NCI-H2029 treated with DMSO at 0.1 percent for 48 hours (cell line): ENCODE data around the gene TRIO.

Experiments used
- DNase-seq: peaks from one replicate; lab custom pipeline; 2025; lab: John Stamatoyannopoulos, UW

The TRIO gene

DNA sequence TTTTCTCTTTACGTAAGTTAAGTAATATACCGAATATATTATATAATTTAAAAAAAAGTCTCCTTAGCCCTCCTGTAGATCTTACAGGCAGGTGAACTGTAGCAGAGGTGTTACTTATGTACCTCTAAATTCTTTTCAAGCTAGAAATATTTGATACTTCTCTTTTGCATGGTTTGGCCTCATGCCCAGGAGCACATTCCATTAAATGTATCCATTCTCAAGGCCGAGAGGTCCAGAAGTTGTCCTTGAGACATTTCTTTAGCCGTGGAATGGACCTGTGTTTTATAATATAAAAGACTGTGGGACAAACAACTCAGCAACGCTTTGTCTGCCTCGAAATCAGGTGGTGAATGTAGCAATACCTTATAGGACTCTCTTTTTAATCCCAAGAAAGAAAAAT, 184.5 kb downstream of the TRIO start:
- no peak for DNase-seq

DNA sequence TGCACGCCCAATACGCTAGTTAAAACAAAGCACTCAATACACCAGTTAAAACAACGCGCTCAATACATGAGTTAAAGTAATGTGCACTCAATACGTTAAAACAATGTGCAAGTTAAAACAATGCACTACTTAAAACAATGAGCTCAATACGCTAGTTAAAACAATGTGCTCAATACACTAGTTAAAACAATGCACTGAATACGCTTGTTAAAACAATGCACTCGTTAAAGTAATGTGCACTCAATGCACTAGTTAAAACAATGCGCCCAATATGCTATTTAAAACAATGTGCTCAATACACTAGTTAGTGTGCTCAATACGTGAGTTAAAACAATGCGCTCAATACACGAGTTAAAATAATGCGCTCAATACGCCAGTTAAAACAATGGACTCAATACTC, 185.0 kb downstream of the TRIO start:
- DNase-seq = no peak

DNA sequence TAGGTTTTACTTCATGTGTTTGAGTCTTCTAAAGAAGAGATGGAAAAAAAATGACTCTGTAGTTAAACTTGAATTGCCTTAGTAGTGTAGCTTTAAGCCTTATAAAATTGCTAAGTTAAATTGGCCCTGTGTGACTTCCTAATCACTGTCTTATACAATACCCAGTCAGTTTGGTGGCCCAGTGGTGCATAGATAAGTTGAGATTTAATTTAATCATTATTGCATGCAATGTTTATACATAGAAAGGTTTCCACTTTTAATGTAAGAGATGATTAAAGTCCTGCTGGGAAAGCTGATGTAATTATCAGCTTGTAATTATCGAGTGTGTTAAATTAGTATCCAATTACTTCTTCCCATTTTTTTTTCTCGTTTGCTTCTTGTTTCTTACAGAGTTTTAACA, 187.1 kb downstream of the TRIO start:
- DNase-seq = no peak

DNA sequence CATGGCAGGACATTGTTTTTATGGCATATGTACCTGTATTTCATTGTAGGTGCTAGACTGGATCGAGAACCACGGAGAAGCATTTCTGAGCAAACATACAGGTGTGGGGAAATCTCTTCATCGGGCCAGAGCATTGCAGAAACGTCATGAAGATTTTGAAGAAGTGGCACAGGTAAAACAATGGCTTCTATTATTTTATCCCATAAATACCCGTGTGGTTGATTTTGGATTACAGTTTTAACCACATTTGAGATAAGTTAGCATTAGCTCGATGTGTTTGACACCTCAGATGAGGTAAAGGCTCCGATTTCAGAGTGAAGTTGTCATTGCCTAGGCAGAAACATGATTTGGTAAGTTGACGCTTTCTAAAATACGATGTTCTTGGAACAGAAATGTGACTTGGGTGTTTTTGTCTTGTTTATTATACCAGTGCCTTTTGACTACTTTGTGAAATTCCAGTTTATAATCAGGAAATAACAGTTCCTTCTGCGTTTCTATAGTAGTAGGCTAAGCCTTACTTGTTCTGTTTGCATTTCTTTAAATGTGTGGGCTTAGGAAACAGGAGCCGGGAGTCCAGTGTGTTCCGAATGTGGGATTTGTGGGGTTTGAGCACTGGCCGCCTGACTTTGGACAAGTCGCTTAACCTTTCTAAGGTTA, 187.7 kb downstream of the TRIO start:
- DNase-seq = no peak

DNA sequence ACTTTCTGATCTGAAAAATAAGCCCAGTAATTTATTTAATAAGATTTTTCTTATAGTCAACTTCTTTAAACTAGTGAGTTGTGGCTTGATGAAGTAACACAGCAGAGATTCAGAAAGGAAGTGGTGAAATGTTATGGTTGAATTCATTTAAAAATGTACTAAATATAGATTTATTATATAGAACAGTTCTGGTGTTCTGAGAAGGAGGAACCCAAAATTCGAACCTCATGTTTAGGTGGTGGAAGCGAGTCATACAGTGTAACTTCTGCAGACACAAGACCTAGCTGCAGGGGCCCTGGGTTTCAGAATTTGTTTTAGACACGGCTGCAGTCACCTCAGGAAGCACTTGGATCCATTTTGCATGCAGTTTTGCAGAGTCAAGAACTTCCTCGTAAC, 188.2 kb downstream of the TRIO start:
- no peak for DNase-seq

DNA sequence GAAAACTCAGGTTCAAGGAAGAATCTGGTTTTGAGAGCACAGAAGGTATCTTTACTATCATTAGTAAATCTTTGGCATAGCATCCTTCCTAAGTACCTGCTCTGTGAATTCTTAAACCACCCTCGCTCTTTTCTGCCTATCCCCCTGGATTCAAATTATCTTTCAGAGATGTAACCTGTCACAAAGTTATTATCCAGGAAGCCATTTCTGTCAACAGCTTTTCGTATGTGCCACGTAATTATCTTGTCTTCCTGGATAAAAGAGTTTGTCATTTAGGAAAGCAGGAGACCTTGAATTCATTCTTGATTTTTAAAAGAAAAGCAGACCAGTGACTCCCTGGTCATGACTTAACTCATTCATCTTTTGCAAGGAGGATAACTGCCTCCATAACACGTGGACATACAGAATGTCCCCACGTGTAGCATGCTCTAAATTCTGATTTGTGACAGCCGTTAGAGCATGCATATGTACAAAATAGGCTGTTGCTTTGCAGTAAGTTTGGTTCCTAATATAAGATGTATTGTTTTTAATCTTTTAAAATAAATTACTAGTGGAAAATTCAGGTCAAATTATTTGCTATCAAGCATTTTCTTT, 189.0 kb downstream of the TRIO start:
- no peak for DNase-seq

DNA sequence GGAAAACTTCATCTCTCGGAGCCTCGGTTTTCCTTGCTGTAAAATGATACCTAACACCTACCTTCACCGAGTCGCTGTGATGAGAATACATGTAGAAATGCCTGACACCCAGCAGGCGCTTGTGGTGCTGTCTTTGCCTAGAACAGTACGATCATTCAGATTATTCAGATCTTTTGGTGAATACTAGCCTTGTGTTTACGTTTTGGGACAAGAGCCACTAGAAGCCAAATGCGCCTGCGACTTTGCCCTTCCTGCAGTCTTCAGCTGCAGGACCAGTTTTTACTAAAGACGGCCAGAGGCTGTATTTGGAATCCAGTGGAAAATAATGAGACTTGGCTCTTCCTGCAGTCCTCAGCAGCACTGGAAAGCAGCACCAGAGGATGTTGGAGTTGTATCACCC, 189.6 kb downstream of the TRIO start:
- DNase-seq = no peak

DNA sequence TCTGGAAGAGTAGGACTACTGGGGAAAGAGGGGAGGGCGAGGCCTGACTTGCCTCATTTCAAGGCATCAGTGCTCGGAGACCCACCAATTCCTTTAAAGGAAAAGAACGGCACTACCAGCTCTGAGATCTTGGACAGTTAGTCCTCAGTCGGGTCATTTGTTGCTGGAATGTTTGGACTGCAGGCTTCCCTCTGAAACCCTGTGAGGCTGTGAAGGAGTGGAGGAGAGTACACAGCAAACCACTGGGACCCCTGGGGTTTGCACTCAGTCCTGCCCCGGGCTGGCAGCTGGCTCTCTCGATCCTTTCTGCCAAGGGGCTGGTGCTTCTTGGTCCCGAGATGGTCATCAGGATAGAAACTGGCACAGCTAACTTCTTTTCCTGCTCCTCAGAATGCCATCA, 194.5 kb downstream of the TRIO start:
- no peak for DNase-seq

DNA sequence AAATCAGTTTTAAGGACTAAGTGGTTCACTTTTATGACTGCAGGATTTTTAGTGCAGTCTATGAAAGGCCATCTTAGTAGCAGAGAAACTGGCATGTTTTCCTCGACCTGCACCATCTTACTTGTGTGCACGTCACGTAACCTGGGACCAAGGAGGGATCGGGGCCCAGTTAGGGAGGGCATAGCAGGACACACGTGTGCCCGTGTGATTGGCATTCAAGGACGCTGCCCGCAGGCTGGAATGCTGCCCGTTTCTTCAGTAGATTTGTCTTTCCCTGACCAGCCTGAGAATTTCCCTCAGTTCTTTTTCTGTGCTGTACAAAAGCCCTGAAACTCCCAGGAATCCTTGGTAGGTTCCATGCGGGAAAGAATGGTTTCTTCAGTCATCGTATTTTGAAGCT, 196.3 kb downstream of the TRIO start:
- DNase-seq = no peak

DNA sequence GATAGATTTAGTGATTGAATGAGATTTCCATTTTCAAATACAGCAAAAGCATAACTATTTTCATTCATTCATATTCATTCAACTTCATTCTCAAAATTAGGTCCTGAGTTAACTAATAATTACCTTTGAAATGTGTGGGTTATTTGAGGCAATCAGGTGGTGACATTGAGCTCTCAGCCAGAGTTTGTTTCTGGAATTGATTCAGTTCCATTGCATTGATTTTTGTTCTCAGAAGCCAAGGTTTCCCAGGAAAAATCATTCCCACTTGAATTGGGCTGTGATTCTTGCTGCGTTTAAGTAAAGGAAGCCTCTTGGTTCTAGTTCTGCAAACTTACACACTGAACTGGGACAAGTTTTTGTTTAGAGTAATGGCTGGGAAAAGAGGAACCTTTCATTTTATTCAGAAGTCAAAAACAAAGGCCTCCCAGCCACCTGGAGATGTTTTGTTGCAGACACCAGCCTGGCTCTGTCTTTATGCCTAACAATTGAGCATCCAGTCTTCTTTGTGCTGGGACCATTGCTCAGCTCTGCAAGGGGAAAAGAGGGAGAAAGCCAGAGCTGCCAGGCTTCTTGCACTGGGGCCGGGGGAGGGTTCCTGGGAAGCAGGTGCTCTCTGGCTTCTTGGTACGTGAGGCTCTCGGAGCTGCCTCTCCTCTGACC, 198.6 kb downstream of the TRIO start:
- no peak for DNase-seq

DNA sequence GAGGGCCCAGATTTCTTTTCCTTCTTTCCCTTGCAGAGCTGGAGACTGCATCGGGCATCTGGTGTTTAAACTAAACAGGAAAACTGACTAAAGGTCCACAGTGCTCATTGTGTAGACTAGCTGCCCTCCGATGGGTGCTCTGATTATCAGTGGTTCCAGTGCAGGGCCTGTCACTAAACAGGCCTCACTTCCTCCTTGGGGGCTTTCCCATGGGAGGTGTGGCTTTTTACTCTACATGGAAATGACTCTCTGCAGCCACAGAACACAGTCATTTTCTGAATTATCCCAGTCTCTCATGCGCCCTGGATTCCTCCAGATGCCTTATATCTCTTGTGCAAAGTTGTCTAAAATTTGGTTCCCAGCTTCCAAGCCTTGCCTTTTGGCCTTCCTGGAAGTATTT, 199.2 kb downstream of the TRIO start:
- DNase-seq = no peak

DNA sequence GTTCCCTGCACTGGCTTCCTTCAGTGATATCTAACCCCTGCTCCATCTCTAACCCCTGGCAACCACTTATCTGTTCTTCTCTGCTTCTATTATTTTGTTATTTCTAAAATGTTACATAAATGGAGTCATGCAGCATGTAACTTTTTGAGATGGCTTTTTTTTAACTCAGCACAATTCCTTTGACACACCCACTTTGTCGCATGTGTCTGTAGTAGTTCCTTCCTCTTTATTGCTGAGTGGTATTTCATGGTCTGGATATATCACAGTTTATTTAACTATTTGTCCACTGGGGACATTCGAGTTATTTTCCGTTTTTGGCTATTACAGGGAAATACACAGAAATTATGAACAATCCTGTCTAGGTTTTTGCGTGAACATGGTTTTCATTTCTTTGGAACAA, 200.2 kb downstream of the TRIO start:
- DNase-seq = no peak

DNA sequence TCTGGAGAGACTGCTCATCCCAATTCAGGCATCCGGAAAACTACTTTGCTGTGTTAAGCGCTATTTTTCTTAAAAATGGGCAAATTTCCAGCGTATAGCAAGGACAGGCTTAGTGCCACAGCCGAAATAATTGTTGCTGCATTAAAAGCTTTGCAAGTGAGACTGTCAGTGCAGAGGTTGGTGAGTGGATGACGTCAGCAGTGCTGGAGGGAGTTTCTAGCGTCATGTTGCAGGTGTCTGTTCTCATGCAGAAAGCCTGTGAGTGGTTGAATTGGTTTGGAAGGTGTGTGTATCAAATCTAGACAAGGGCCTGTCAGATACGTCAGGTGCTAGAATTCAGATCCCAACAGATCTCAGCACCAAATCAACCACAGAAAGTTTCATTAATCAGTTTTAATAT, 204.4 kb downstream of the TRIO start:
- DNase-seq = no peak

DNA sequence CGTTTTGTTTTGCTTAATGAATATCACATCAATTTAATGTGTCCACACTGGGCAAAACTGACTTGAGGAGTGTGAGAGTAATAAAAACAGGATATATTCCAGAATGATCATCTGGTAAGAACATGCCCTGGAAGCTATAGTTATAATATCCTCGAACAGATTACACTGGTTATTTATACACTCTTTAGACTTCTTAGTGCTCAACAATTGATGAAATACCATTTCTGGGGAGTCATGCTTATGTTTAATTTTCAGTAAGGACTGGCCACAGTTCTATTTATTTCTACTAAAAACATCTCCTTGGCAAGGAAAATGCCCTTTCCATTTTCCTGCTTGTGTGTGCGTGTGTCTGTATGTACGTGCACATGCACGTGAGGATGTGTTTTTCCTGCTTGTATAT, 205.0 kb downstream of the TRIO start:
- no peak for DNase-seq

DNA sequence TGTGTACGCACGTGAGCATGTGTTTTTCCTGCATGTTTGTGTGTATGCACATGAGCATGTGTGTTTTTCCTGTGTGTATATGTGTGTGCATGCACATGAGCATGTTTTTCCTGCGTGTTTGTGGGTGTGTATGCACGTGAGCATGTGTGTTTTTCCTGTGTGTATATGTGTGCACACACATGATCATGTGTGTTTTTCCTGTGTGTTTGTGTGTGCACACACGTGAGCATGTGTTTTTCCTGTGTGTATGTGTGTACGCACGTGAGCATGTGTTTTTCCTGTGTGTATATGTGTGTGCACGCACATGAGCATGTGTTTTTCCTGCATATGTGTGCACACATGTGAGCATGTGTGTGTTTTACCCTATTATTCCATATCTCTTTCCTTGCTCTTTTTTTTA, 205.9 kb downstream of the TRIO start:
- DNase-seq = no peak

DNA sequence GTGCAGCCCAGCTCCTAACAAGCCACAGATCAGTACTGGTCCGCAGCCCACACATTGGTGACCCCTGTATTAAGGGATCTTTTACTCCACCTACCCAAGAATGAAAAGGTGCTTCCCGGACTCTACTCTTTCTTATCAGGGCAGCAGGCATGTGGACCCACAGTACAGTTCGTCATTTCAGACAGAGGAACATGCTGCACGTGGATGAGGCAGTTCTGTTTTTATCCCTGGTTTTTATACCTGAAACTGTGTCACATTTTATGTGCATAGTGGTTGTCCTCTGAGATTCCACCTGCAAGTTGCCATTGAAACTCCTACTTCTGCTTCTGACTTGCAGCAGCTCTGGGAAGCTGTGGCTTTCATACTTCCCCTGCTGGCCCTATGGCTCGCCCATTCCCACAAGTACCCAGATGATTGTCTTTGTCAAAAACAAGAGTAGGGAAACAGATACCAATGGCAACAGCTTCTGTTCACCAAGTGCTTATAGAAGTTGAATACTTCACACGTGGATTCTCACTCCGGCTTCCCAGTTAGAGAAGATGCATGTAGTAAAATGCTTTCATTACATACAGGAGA, 208.0 kb downstream of the TRIO start:
- DNase-seq = no peak

DNA sequence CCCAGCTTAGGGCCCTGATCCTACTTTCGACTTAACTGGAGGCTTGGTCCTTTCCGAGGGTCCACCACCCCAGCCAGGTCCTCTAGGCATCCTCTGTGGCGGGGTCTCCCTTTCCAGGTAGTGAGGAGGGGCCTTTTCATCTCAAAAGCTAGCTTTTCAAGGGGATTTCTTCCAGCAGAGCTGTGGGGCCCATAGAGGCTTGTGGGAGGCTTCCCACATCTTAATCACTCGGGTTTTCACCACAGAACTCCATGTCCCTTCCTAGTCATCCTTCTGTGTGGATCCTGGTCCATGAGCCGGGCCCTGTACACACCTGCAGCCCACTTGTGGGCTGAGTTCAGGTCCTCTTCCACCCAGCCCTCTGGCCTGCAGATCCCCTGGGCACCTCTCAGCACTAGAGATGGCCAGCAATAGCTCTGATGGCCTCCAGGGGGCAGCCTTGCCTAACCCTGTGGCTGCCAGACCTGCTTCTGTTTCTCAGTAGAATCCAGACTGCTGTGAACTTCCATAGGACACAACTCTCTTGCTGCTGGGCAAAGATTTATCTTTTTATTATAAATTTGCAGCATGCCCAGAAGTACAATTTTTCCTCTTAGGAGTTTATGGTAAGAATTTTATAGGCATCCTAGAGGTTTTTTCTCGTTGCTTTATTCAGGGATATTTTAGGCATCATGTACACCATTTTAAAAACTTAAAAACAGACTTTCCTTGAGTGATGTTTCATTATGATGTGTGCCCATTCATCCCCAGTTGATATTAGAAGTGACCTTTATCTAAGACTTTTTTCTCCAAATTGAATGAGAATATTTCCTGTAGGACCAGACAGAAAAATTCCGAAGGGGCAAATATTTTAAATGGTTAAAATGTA, 208.9 kb downstream of the TRIO start:
- peak; percentile 52 for DNase-seq

DNA sequence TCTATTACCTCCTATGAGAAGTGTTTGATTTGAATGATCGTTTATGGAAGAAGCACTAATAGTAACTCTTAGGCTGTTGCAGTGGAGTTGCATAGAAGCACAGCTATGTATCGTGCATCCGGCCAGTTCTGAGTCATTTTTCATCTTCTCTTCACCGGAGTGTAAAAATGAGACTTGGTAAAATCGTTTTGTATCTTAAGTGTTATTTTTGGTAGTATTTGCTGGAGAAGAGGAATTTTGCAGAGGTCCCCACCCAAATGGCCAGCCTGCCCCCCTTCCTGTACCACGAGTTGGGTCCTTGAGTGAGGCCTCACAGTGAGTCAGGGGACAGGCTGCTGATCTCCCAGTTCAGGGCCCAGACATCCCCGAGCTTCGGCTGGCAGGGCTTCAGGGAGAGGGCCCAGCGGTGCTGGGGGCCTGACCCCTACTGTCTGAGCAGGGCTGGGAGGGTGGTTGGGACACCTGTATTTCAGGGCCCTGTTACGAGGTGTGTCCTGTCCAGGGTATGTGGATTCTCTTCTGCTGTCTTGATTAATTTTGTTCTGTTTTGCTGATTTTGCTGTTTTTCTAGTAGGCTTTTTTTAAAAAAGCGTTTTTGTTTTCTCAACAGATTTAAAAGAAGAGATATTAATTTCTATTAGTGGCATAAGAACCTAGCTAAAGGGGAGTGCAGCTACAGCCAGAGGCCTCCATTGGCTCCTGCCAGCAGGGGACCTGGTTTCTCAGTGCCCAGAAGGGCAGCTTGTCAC, 210.8 kb downstream of the TRIO start:
- DNase-seq = no peak

DNA sequence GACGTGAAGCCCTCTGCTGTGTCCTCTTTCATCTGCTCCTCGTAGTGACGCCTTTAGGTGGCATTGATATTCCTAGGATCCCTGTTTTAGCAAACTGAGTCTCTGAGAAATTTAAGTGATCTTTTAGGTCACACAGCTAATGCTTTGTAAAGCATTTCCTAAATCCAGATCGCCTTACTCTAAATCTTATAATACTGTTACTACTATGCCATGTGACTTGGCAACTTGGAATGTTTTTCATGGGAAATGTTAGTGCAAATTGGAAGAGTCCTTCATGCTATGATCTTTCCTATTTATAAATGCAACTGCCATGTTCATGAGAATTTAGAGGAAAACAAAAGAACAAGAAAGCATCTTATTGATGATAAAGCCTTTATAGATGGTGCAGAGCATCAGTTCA, 212.2 kb downstream of the TRIO start:
- DNase-seq = no peak

DNA sequence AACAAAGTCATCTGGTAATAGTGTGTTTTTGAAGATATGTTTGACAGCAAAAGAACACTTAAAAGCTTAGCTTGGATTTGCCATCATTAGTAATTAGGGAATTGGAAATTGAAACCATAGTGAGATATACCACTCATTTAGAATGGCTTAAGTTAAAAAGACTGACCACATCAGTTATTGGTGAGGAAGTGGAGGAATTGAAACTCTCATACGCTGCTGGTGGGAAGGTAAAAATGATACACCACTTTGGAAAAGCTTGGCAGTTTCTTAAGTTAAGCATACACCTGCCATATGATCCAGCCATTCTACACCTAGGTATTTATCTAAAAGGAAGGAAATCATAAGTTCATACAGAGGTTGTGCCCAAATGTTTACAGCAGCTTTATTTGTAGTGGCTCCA, 213.2 kb downstream of the TRIO start:
- DNase-seq = no peak

DNA sequence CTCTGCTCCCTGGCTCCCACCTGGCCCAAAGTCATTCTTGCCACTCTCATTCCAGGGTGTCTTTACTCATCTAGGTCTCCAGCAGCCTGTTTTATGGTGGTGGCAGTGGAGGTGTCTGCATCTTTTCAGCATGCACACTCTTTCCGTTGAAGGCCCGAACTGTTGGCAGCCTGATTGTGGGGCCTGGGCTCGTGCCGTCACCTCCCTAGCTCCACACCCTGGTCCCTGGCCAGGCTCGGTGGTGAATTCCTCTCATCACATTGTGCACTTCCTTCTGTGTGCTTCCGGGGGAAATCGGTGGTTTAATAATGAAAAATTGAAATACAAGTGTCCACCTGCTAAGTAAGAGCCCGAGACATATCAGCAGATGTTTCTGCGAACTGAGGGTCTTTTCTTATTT, 214.3 kb downstream of the TRIO start:
- DNase-seq = no peak

DNA sequence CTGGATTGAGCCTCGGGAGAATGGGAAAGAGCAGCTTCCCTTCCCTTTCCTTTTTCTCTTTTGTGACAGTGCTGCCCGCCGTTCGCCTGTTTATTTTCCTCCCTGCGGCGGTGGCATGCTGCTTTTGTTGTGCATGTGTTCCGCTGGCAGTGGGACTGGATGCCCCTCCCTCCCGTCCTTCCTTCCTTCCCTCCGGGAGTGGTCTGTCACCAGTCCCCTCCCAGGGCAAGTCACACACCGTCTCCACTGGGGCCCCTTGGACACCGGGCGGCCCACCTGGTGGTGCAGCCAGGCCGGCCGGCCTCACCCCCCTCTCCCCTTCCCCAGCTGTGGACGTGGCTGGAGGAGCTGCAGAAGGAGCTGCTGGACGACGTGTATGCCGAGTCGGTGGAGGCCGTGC, 214.7 kb downstream of the TRIO start:
- DNase-seq = no peak
